ENCODE results near the gene ZNF236.

- TF ChIP-seq CTCF (IDR thresholded peaks at IDR 0.05) (no peak), POLR2A (IDR thresholded peaks at IDR 0.05) (no peak), POLR2AphosphoS5 (IDR thresholded peaks at IDR 0.05) (no peak)
These were observed 49.7 kb upstream of the ZNF236 start for GRCh38 chr18:76772665-76773064.
